ENCODE measurements around the gene C9orf152. TPM values are rescaled to one million over a fixed set of nuclear protein-coding genes. Genes with fewer than 3 reads are reported as not detected.
"Not testable (repeated sequence)": the region's sequence is repeated elsewhere in the genome, so short reads cannot be mapped to it uniquely, and the experiment has no call there.

C9orf152 gene
- total and polyA plus RNA-seq, 12 donors = not detected

DNA sequence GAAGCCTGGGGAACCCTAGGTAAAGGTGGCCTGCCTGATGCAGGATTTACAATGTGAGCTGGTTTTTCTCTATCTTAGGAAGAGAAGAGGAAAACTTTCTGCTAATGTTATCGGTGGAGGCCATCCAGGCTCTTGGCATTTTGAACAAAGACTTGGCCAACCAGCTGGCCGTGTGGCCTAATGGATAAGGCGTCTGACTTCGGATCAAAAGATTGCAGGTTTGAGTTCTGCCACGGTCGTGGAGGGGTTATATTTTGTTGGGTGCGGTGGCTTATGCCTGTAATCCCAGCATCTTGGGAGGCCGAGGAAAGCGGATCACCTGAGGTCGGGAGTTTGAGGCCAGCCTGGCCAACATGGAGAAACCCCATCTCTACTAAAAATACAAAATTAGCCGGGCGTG, 9.6 kb downstream of the C9orf152 start:
- Histone ChIP-seq H3K4me3 (no peak overlapping the region), H3K4me1 (peaks cover 0 to 8% (median 0%) of the 10 kb centered on the region in 9 donors), H3K9me3 (no peaks in the 10 kb centered on the region), H3K27ac (no peak overlapping the region), H3K36me3 (no peaks in the 10 kb centered on the region), H3K27me3 (no peaks in the 10 kb centered on the region)
- 91 to 94% methylated on average over 12 of the region's 12 CpGs for WGBS, 2 donors
- TF ChIP-seq, protein P1, sequence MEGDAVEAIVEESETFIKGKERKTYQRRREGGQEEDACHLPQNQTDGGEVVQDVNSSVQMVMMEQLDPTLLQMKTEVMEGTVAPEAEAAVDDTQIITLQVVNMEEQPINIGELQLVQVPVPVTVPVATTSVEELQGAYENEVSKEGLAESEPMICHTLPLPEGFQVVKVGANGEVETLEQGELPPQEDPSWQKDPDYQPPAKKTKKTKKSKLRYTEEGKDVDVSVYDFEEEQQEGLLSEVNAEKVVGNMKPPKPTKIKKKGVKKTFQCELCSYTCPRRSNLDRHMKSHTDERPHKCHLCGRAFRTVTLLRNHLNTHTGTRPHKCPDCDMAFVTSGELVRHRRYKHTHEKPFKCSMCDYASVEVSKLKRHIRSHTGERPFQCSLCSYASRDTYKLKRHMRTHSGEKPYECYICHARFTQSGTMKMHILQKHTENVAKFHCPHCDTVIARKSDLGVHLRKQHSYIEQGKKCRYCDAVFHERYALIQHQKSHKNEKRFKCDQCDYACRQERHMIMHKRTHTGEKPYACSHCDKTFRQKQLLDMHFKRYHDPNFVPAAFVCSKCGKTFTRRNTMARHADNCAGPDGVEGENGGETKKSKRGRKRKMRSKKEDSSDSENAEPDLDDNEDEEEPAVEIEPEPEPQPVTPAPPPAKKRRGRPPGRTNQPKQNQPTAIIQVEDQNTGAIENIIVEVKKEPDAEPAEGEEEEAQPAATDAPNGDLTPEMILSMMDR (IDR thresholded peaks at IDR 0.05) = no peak
- DNase-seq (no peak), ATAC-seq (no peak)
- intact Hi-C loops (cut with DNase I) = loop anchor here in 2 of 10 donors (10.0 kb wide), 2 partner anchors 416 to 426 kb away; no protein-coding TSS in a partner anchor

DNA sequence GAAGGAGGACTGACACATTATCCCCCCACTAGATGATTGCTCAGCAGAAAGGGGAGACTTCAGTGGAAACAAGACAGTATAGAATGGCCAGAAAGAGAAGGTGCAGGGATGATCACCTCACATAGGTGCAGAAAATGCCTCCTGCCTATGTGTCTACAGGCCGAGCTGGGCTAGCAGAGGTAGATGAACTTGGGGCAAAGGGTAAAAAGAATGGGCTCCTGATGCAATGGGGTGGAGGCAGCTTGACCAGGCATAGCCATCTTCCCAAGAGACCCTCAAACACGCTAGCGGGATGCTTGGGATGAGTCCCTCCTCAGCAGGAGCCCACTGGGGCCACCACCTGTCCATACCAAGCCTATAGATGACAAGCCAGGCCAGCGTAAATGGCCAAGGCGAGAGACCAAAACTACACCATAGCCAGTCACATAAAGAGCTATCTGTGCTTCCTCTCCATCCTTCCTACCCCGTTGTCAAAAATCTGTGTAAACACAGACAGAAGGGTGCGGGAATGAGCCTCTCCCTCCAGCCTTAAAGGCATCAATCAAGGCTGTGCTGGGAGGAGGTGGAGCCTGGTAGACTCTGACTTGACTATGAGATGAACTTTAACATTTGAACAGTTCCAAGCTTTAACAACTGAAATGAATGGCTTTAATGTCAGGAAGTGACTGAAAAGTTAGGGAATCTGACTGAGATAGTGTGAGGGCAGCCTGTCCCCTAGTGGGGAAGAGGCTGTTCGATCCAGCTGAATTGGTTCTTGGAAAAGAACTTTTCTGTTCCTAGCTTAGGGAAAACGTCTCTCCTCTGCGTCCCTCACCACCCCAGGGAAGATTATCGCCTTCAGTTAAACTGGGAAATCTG, 10.4 kb downstream of the C9orf152 start:
- peaks cover 0 to 10% (median 0%) of the 10 kb centered on the region in 9 donors for H3K4me1 ChIP-seq
- intact Hi-C loops (cut with DNase I) = loop anchor here in 2 of 10 donors (10.0 kb wide), 2 partner anchors 417 to 427 kb away; no protein-coding TSS in a partner anchor
- no peak for DNase-seq
- no peaks in the 10 kb centered on the region for H3K27me3 ChIP-seq
- no peak overlapping the region for H3K4me3 ChIP-seq
- peak in 5 of 8 donors; percentile 19 to 52 (median 31) for ATAC-seq
- 73 to 81% methylated on average over 11 of the region's 11 CpGs for WGBS, 2 donors
- H3K27ac ChIP-seq = no peak overlapping the region
- no peaks in the 10 kb centered on the region for H3K9me3 ChIP-seq
- H3K36me3 ChIP-seq = no peaks in the 10 kb centered on the region
- TF ChIP-seq, protein P1 (IDR thresholded peaks at IDR 0.05) = peak; percentile 17 to 60 (median 39)

DNA sequence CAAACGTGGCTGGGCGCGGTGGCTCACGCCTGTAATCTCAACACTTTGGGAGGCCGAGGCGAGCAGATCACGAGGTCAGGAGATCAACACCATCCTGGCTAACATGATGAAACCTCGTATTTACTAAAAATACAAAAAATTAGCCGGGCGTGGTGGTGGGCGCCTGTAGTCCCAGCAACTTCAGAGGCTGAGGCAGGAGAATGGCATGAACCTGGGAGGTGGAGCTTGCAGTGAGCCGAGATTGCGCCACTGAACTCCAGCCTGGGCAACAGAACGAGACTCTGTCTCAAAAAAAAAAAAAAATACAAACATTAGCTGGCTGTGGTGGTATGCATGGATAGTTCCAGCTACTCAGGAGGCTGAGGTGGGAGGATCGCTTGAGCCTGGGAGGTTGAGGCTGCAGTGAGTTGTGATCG, 11.9 kb downstream of the C9orf152 start:
- H3K27me3 ChIP-seq, ATAC-seq, H3K4me3 ChIP-seq, H3K9me3 ChIP-seq, DNase-seq, H3K27ac ChIP-seq, H3K36me3 ChIP-seq: not testable (repeated sequence)
- 89 to 96% methylated on average over 16 of the region's 16 CpGs for WGBS, 2 donors
- intact Hi-C loops (cut with DNase I) = loop anchor here in 2 of 10 donors (10.0 kb wide), 2 partner anchors 419 to 429 kb away; no protein-coding TSS in a partner anchor
- peaks cover 0 to 15% (median 0%) of the 10 kb centered on the region in 9 donors for H3K4me1 ChIP-seq

DNA sequence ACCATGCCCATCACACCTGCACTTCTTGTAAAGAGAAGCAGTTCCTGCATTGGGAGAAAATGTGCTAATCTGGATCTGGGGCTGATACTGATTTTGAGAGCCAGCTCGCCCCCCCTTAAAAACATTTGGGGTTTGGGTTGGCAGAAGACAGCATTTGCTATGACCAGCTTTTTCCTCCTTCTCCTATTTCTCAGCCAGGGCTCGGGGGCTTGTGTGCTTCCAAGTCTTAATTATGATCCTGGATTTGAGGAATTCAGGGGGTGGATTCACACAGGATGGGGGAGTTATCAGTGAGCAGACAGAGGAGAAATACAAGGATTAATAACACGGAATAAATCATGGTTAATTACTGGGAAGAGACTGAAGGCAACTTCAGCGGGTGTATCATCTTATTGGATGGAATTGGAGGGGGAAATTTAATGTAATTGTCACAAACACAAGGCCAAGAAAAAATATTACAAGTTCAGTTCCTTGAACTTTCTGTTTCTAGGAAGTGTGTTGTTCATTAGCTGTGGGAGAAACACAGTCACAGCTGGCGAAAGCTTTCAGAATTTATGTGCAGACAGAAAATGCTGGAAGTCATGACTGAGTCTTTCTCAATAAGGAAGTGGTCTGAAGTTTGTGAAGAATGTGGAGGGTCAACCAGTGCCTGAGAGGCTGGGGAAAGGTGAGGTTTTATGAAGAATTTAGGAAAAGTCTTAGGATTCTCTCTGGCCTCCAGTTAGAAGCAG, 15.3 kb downstream of the C9orf152 start:
- Histone ChIP-seq H3K4me3 (no peak overlapping the region), H3K9me3 (no peaks in the 10 kb centered on the region), H3K4me1 (peaks cover 0 to 32% (median 0%) of the 10 kb centered on the region in 9 donors), H3K27me3 (no peaks in the 10 kb centered on the region), H3K27ac (peak overlapping the region in 8 of 10 donors; percentile 8 to 74 (median 53)), H3K36me3 (no peaks in the 10 kb centered on the region)
- 68 to 70% methylated on average over 5 of the region's 5 CpGs for WGBS, 2 donors
- intact Hi-C loops (cut with DNase I) = loop anchor here in 2 of 10 donors (10.0 kb wide), 2 partner anchors 422 to 432 kb away; no protein-coding TSS in a partner anchor
- ATAC-seq = peak in 6 of 8 donors; percentile 23 to 73 (median 47)
- DNase-seq = no peak
- TF ChIP-seq, protein P1 (IDR thresholded peaks at IDR 0.05) = no peak
